Measurements from ENCODE around the gene GSTP1.

GRCh38 chr11:67535561-67535960 lies 48.1 kb upstream of the GSTP1 start:
- TF ChIP-seq, protein P1, sequence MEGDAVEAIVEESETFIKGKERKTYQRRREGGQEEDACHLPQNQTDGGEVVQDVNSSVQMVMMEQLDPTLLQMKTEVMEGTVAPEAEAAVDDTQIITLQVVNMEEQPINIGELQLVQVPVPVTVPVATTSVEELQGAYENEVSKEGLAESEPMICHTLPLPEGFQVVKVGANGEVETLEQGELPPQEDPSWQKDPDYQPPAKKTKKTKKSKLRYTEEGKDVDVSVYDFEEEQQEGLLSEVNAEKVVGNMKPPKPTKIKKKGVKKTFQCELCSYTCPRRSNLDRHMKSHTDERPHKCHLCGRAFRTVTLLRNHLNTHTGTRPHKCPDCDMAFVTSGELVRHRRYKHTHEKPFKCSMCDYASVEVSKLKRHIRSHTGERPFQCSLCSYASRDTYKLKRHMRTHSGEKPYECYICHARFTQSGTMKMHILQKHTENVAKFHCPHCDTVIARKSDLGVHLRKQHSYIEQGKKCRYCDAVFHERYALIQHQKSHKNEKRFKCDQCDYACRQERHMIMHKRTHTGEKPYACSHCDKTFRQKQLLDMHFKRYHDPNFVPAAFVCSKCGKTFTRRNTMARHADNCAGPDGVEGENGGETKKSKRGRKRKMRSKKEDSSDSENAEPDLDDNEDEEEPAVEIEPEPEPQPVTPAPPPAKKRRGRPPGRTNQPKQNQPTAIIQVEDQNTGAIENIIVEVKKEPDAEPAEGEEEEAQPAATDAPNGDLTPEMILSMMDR (IDR thresholded peaks at IDR 0.05), result no peak
- no peak for TF ChIP-seq POLR2A (IDR thresholded peaks at IDR 0.05)
